HG03175 (cell line): ENCODE measurements around the gene KRT16.
A peak's percentile ranks its signal among the peaks of the same experiment; 100 is the strongest.
"Not testable (repeated sequence)": the region's sequence is repeated elsewhere in the genome, so short reads cannot be mapped to it uniquely, and the experiment has no call there.

Experiments used
- ATAC-seq: cut with Tn5 transposase; IDR thresholded peaks from one replicate; pipeline ENCODE4 v1.9.1; 2021; ENCODE audit warnings: mild to moderate bottlenecking, moderate library complexity; ENCODE audit not compliant: unreplicated experiment

Gene KRT16

GRCh38 chr17:41648411-41649195 lies 36.0 kb upstream of the KRT16 start:
- peak; percentile 69 for ATAC-seq

DNA sequence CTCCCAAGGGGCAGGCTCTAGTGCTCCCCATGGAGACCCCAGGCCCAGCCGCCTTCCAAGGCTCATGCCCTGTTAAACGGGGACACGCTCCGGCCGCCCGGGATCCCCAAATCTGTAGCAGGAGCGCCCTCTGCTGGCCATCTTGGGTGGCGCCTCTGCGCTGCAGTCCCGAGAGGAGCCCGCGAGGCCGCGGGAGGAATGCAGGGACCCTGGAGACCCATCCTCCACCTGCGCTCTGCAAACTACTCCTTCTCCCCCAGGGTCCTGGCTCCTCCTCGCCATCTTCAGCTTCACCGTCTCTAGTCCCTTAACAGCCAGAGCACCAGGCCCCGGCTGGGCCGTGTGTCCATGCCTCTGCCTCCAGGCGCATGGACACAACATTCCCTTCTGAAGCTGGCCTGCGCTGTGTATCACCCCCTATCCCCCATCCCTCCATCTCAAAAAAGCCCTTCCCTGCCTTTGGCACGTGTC lies 35.4 kb upstream of the KRT16 start:
- no peak for ATAC-seq

GRCh38 chr17:41647038-41647813 lies 34.7 kb upstream of the KRT16 start:
- no peak for ATAC-seq

- ATAC-seq, result no peak
Observed at GRCh38 chr17:41642252-41643156, 29.9 kb upstream of the KRT16 start.

DNA sequence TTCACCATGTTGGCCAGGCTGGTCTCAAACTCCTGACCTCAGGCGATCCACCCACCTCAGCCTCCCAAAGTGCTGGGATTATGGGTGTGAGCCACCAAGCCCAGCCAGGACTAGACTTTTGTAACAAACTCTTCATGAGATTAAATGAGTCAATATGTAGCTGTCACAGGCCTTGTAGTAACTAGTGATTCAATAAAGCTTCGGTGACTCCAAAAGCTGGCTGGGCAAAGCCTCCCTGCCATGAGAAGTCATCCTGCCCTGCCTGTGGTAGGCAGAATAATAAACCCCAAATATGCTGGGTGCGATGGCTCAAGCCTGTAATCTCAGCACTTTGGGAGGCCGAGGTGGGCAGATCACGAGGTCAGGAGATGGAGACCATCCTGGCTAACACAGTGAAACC lies 28.0 kb upstream of the KRT16 start:
- ATAC-seq, result not testable (repeated sequence)

- no peak for ATAC-seq
Observed at GRCh38 chr17:41639492-41640473, 27.2 kb upstream of the KRT16 start.

- ATAC-seq, result no peak
Observed at GRCh38 chr17:41638941-41639340, 26.4 kb upstream of the KRT16 start.

DNA sequence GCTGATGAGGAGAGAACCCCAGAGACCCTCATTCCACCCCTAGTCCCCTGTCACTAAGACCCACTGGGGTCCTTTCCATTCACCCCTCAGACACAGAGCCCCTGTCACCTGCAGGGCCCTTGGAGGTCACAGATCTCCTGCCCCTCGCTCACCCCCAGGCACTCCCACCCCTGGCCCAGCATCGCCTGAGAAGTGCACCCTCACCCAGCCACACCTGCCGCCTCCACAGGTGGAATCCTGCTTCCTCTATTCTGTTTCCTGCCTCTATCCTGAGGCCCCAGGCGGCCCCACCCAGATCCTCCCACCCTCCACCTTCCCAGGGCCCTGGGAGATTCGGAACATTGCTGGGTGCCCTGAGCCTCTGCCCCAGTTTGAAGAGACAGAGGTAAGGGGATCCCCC lies 25.6 kb upstream of the KRT16 start:
- no peak for ATAC-seq

DNA sequence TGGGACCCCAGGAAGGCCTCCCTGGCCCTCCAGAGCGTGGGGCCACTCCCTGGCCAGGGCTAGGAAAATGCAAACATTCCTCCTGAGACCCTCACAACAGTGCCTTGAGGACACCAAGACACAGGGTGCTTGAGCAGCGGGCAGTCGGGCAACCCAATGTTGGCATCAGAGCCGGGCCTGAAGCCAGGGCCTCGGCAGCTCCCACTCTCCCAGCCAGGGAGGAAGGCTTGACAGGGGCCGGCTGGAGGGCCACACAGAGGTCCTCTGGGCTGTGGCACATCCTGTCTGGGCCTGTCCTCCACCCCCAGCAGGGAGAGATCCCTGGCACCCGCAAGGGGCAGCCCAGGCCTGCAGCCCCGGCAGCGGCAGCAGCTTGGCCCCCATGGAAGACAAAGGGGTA lies 24.1 kb upstream of the KRT16 start:
- ATAC-seq, result no peak

- ATAC-seq, result no peak
Observed at GRCh38 chr17:41635121-41636097, 22.8 kb upstream of the KRT16 start.

DNA sequence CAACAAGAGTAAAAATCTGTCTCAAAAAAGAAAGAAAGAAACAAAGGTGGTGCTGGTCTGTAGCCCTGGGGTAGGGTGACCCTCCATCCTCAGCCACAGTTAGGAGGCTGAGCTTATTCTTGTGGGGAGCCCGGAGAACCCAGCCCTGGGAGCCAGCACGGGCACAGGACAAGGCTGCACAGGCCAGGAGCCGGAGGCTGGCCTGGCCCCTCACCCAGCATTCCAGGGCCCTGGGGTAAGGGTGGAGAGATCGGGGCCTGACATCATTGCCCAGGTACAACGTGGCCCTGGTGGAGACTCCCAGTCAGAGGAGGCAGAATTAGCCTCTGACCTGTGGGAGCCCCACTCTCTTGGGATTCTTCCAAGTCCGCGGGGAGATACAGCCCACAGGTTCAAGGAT lies 22.1 kb upstream of the KRT16 start:
- ATAC-seq, result no peak

DNA sequence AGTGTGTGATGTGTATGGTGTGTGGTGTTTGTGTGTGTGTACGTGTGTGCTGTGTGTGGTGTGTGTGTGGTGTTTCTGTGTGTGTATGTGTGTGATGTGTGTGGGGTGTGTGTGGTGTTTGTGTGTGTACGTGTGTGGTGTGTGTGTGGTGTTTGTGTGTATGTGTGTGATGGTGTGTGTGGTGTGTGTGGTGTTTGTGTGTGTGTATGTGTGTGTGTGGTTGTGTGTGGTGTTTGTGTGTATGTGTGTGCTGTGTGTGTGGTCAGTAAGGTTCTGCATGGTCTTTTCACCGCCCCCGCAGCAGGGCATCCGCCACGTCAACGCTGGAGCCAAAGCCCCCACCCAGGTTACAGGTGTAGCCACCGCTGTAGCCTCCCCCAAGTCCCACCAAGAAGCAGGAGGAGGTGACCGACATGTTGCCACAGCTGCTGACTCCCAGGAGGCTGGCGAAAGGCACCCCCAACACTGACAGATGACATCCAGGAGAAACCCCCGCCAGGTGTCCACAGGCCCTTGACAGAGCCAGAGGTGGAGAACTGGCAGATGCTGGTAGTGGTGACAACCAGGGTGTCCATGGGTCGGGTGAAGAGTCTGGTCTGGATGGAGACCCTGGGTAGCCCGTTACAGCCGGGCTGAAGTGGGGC lies 21.1 kb upstream of the KRT16 start:
- ATAC-seq, result no peak

DNA sequence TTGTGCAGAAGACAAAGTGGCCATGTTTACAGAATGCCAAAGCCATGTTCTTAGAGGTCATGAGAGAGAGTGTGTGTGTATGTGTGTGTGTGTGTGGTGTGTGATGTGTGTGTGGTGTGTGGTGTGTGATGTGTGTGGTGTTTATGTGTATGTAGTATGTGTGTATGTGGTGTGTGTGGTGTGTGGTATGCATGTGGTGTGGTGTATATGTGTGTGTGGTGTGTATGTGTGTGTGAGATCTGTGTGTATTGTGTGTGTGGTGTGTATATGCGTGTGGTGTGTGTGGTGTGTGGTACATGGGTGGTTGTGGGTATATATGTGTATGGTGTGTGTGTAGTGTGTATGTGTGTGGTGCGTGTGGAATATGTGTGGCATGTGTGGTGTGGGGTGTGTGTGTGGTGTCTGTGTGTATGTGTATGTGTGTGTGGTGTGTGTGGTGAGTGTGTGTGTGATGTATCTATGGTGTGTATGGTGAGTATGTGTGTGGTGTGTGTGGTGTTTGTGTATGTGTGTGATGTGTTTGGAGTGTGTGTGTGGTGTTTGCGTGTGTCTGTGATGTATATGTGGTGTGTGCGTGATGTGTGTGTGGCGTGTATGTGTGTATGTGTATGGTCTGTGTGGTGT lies 20.0 kb upstream of the KRT16 start:
- ATAC-seq, result no peak

GRCh38 chr17:41631898-41632285 lies 19.3 kb upstream of the KRT16 start:
- ATAC-seq, result no peak

- no peak for ATAC-seq
Observed at GRCh38 chr17:41631025-41631897, 18.7 kb upstream of the KRT16 start.

GRCh38 chr17:41629826-41630670 lies 17.5 kb upstream of the KRT16 start:
- ATAC-seq, result no peak
